ENCODE data around the gene BRD4. TPM values are rescaled to one million over a fixed set of nuclear protein-coding genes. Genes with fewer than 3 reads are reported as not detected.
A peak's percentile ranks its signal among the peaks of the same experiment; 100 is the strongest.

Gene BRD4
- total RNA-seq, 4 donors from 2014 or later: 34.1 to 48.1 (median 37.5) TPM

DNA sequence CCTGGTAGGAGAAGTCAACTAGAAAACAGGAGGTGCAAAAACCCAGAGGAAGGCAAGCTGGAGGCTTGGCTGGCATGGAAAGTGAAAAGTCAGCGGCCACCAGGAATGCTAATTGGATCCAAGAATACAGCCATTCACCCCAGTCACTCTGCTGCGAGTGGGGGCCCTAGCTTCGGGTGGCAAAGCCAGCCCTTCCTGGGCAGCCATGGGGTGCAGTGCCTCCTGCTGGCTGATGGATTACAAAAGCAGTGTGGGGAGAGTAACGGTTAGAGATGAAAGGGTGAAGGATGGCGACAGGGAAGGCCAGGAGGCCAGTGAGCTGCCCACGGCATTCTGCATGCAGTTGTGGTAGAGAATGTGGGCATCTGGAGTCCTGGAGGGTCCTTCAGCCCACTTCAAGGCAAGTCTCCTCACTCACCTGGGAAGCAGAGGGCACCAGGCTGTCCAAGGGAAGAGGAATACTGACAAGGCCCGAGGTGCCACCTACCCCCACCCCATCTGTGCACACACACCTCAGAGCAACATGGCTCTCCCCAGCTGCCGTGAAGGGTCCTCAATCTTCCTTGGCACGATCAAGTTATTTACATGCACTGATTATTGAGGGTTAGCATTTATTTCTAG, 79.8 kb downstream of the BRD4 start:
- Histone ChIP-seq H3K27ac (replicated peaks in 1 of 4) (peak overlapping the region; percentile 77 to 90 (median 86)), H3K36me3 (peaks cover 45 to 71% (median 69%) of the 10 kb centered on the region in 4 donors), H3K4me3 (no peak overlapping the region), H3K9me3 (no peaks in the 10 kb centered on the region), H3K27me3 (no peaks in the 10 kb centered on the region), H3K4me1 (peaks cover 68 to 71% (median 69%) of the 10 kb centered on the region in 4 donors)
- DNase-seq (ENCODE audit: extremely low spot score): no peak
- TF ChIP-seq EP300 (IDR thresholded peaks at IDR 0.05) (no peak), POLR2AphosphoS5 (IDR thresholded peaks at IDR 0.05) (no peak)
- TF ChIP-seq, protein P1, sequence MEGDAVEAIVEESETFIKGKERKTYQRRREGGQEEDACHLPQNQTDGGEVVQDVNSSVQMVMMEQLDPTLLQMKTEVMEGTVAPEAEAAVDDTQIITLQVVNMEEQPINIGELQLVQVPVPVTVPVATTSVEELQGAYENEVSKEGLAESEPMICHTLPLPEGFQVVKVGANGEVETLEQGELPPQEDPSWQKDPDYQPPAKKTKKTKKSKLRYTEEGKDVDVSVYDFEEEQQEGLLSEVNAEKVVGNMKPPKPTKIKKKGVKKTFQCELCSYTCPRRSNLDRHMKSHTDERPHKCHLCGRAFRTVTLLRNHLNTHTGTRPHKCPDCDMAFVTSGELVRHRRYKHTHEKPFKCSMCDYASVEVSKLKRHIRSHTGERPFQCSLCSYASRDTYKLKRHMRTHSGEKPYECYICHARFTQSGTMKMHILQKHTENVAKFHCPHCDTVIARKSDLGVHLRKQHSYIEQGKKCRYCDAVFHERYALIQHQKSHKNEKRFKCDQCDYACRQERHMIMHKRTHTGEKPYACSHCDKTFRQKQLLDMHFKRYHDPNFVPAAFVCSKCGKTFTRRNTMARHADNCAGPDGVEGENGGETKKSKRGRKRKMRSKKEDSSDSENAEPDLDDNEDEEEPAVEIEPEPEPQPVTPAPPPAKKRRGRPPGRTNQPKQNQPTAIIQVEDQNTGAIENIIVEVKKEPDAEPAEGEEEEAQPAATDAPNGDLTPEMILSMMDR (IDR thresholded peaks at IDR 0.05): peak in 2 of 3 experiments; percentile 12 to 24
- intact Hi-C loops (cut with DNase I): loop anchor here (5.0 kb wide), 1 partner anchor 75 kb away; no protein-coding TSS in a partner anchor
- 57% methylated on average over 9 of the region's 9 CpGs for WGBS

DNA sequence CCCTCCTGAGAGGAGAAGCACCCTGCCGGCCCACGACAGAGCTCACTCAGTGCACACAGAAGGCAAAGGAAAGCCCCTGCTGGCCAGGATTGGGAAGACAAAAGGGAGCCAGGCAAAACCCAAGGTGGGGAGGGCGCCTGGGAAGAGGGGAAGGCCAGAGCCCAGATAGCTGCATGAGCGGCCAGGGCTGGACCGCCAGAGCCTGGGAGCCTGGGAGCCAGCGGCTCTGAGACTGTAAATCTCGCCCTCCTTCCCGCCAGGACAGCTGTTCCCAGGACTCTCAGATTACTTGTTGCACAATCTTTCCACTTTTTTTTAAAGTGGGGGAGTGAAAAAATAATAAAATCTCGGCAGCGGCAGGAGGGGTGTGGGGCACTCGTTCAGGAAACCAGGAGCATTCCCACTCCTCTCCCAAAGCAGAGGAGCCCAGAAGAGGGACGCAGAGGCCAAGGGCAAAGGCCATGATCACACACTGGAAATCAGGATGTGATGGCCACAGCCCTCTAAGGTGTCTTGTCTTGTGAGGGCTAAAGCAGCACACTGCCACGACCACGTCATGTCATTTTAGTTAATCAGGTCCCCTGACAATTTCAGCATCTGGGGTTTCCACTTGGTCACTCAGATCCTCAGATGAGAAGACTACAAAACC, 80.5 kb downstream of the BRD4 start:
- Histone ChIP-seq H3K27me3 (no peaks in the 10 kb centered on the region), H3K36me3 (peaks cover 38 to 71% (median 69%) of the 10 kb centered on the region in 4 donors), H3K27ac (replicated peaks in 1 of 4) (peak overlapping the region; percentile 77 to 90 (median 86)), H3K4me3 (peak overlapping the region in 3 of 4 donors; percentile 22 to 41 (median 28)), H3K4me1 (peaks cover 74 to 77% (median 76%) of the 10 kb centered on the region in 4 donors), H3K9me3 (no peaks in the 10 kb centered on the region)
- TF ChIP-seq, protein P1 (IDR thresholded peaks at IDR 0.05): peak in 2 of 3 experiments; percentile 28 to 53
- TF ChIP-seq EP300 (IDR thresholded peaks at IDR 0.05) (no peak), POLR2A (IDR thresholded peaks at IDR 0.05; ENCODE audit: low read depth) (no peak), POLR2AphosphoS5 (IDR thresholded peaks at IDR 0.05) (peak; percentile 57 to 64)
- WGBS: 41% methylated on average over 12 of the region's 14 CpGs
- intact Hi-C loops (cut with DNase I): loop anchor here (5.0 kb wide), 1 partner anchor 75 kb away; no protein-coding TSS in a partner anchor
- peak; percentile 93 for DNase-seq (ENCODE audit: extremely low spot score)

DNA sequence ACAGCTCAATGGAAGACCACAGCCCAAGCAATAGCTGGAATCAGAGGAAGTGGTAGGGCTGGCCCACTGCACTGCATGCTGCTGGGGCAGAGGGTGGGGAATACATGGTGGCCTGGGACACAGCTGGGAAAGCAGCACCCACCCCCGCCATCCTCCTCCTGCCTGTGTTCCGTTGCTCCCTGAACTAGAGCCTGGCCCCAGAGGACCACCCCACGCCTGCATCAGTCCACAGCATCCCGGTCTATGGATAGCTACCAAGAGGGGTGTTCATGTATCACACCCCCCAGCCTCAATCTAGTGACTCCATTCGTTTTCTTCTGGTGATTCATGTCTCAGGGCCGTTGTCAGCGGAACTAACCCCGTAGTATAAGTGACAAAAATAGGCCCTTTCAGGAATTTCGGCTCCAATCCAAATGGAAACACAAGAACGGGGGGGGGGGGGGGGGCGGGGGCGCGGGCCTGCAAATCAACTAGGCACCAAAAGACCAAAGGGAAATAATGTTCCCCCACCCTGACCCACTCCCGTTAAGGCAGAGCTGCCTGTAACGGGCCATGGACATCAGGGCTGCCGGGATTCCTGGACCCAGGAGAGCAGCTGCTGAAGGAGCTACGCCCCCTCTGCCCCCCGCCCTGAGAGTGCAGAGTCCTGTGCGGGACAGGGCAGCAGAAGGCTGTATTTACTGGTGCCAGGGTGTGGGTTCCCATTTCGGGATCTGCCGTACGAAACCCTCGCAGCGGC, 81.2 kb downstream of the BRD4 start:
- H3K9me3 ChIP-seq: no peaks in the 10 kb centered on the region
- H3K4me1 ChIP-seq: peaks cover 81 to 84% (median 83%) of the 10 kb centered on the region in 4 donors
- 51% methylated on average over 11 of the region's 24 CpGs for WGBS
- peak overlapping the region in 3 of 4 donors; percentile 22 to 41 (median 28) for H3K4me3 ChIP-seq
- intact Hi-C loops (cut with DNase I): loop anchor here (5.0 kb wide), 1 partner anchor 74 kb away; no protein-coding TSS in a partner anchor
- no peaks in the 10 kb centered on the region for H3K27me3 ChIP-seq
- TF ChIP-seq, protein P1 (IDR thresholded peaks at IDR 0.05): no peak
- no peak for TF ChIP-seq POLR2A (IDR thresholded peaks at IDR 0.05; ENCODE audit: low read depth)
- no peak for TF ChIP-seq POLR2AphosphoS5 (IDR thresholded peaks at IDR 0.05)
- TF ChIP-seq EP300 (IDR thresholded peaks at IDR 0.05): no peak
- H3K36me3 ChIP-seq: peaks cover 33 to 71% (median 69%) of the 10 kb centered on the region in 4 donors
- DNase-seq (ENCODE audit: extremely low spot score): no peak
- peak overlapping the region; percentile 77 to 90 (median 86) for H3K27ac ChIP-seq (replicated peaks in 1 of 4)

DNA sequence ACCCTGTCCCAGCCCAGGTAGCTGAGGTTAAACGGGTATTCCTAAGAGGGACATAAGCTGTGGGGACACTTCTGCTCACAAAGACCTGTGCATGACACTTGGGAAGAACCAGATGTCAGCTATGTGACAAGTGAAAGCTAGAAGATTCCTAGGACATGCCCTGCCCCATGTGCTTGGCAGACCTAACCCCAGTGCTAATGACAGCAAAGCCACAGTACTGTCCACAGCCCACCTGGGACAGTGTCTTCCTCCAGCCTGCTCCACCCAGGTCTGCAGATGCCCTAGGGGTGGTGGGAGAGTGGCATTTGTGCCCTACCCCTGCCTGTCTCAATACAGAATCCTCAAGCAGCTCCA, 81.7 kb downstream of the BRD4 start:
- H3K4me3 ChIP-seq: peak overlapping the region in 2 of 4 donors; percentile 15 to 28
- peaks cover 27 to 71% (median 69%) of the 10 kb centered on the region in 4 donors for H3K36me3 ChIP-seq
- H3K27me3 ChIP-seq: no peaks in the 10 kb centered on the region

More for the DNA sequence above, 81.7 kb downstream of the BRD4 start:
- intact Hi-C loops (cut with DNase I): loop anchor here (5.0 kb wide), 1 partner anchor 73 kb away; no protein-coding TSS in a partner anchor
- DNase-seq (ENCODE audit: extremely low spot score): no peak
- Histone ChIP-seq H3K27ac (replicated peaks in 1 of 4) (peak overlapping the region; percentile 77 to 90 (median 86)), H3K9me3 (no peaks in the 10 kb centered on the region), H3K4me1 (peaks cover 87 to 90% (median 88%) of the 10 kb centered on the region in 4 donors)
- 40% methylated on average over 1 of the region's 1 CpG for WGBS
- TF ChIP-seq POLR2AphosphoS5 (IDR thresholded peaks at IDR 0.05) (no peak), POLR2A (IDR thresholded peaks at IDR 0.05; ENCODE audit: low read depth) (no peak), EP300 (IDR thresholded peaks at IDR 0.05) (no peak)
- TF ChIP-seq, protein P1 (IDR thresholded peaks at IDR 0.05): no peak

Measured in esophagus muscularis mucosa (tissue), 4 donors.